ACC112 (cell line): Measurements from ENCODE around the gene DHX15.
"Not testable (repeated sequence)": the region's sequence is repeated elsewhere in the genome, so short reads cannot be mapped to it uniquely, and the experiment has no call there.

Source experiments
- H2AFZ ChIP-seq: fragments of 200-600 bp; sonication (generic); one replicate; pipeline ENCODE4 v1.6.0; 2017; ENCODE audit warnings: antibody characterized with exemption, low read length; ENCODE audit not compliant: unreplicated experiment
- H3K27ac ChIP-seq: fragments of 200-600 bp; sonication (generic); 2 replicates; pipeline ENCODE4 v1.5.1; 2014; ENCODE audit warnings: low read depth, mild to moderate bottlenecking, antibody characterized with exemption, low read length, moderate library complexity
- H3K27me3 ChIP-seq: fragments of 200-600 bp; sonication (generic); 2 replicates; pipeline ENCODE4 v1.6.1; 2014; ENCODE audit warnings: mild to moderate bottlenecking, antibody characterized with exemption, low read length, moderate library complexity, mixed read lengths; ENCODE audit not compliant: insufficient read depth
- H3K36me3 ChIP-seq: fragments of 200-600 bp; sonication (generic); 2 replicates; pipeline ENCODE4 v1.6.1; 2016; ENCODE audit warnings: mild to moderate bottlenecking, antibody characterized with exemption, low read length, moderate library complexity, mixed read lengths; ENCODE audit not compliant: insufficient read depth
- H3K4me1 ChIP-seq: fragments of 200-600 bp; sonication (generic); one replicate; pipeline ENCODE4 v1.6.1; 2016; ENCODE audit warnings: low read length, mixed read lengths; ENCODE audit not compliant: insufficient read depth, unreplicated experiment, control insufficient read depth
- H3K4me3 ChIP-seq: fragments of 200-600 bp; sonication (generic); 2 replicates; pipeline ENCODE4 v1.5.1; 2014; ENCODE audit warnings: mild to moderate bottlenecking, low read depth, low read length
- H3K79me2 ChIP-seq: fragments of 200-600 bp; sonication (generic); one replicate; pipeline ENCODE4 v1.6.0; 2016; ENCODE audit warnings: low read length; ENCODE audit not compliant: control insufficient read depth, unreplicated experiment, insufficient read depth

The DHX15 gene

DNA sequence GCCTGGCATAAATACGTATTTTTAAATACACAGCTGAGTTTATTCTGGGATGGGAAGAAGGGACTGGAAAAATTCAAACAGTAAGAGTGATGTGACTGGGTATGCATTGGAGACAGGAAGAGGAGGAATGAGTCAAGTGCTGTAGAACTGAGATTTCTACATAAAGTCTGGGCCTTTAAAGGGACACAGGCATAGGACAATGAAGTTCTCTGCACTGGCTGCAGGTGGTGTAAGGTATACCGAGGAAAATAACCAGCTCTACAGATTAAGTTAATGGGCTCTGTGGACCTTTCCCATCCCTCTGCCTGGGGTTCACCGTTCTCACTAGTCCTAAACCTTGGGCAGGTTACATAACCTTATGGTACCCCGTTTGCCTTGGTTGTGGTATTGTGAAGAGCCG lies 68.7 kb downstream of the DHX15 start:
- no peak overlapping the region for H3K4me3 ChIP-seq
- no peak overlapping the region for H2AFZ ChIP-seq
- no peaks in the 10 kb centered on the region for H3K79me2 ChIP-seq
- no peak overlapping the region for H3K27ac ChIP-seq
- no peaks in the 10 kb centered on the region for H3K27me3 ChIP-seq
- peaks cover 11% of the 10 kb centered on the region for H3K4me1 ChIP-seq
- H3K36me3 ChIP-seq = peaks cover 16% of the 10 kb centered on the region; the same call in 1 of the 2 replicates

DNA sequence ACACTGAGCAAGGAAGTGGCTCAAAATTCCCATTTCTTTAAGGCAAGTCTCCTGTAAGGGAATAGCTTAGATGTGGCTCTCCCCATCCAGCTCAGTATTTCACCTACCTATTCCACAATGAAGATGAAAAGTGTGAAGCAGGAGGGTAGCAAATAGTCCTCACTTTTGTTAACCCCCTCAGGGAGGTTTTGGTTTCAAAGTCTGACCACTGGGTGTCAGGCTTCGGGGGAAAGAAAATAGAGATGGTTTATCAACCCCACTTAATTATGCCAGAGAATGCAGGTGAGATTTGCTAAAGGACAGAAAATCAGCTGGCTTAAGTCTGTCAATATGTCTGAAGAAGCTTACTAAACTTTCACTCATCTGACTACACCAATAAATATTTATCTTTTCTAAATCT lies 69.5 kb downstream of the DHX15 start:
- Histone ChIP-seq H2AFZ (no peak overlapping the region), H3K4me3 (no peak overlapping the region), H3K4me1 (peaks cover 7% of the 10 kb centered on the region), H3K27me3 (no peaks in the 10 kb centered on the region), H3K27ac (no peak overlapping the region), H3K36me3 (peaks cover 16% of the 10 kb centered on the region; the same call in 1 of the 2 replicates), H3K79me2 (no peaks in the 10 kb centered on the region)

DNA sequence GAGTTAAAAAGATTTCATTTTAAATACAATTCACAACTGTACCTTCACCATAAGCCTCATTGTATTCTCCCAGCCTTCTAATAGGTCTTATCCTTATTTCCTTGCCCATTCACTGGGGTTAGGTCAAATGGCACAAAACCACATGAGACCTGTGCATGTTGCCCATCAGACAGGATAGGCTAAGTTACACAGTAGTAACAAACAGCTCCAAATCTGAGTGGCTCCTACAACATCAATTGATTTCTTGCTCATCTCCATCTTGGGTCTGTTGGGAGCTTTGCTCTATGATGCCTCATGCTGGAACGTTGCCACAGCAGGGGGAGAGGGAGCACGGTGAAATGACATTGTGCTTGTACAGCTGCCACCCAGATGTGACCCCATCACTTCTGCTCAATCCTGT lies 70.6 kb downstream of the DHX15 start:
- H3K27ac ChIP-seq = no peak overlapping the region
- H3K4me1 ChIP-seq = no peaks in the 10 kb centered on the region
- H3K27me3 ChIP-seq = no peaks in the 10 kb centered on the region
- no peak overlapping the region for H2AFZ ChIP-seq
- 0 out of 2 replicates have a peak, but pooled peaks cover 10% of the 10 kb centered on the region for H3K36me3 ChIP-seq
- H3K79me2 ChIP-seq = no peaks in the 10 kb centered on the region
- no peak overlapping the region for H3K4me3 ChIP-seq

DNA sequence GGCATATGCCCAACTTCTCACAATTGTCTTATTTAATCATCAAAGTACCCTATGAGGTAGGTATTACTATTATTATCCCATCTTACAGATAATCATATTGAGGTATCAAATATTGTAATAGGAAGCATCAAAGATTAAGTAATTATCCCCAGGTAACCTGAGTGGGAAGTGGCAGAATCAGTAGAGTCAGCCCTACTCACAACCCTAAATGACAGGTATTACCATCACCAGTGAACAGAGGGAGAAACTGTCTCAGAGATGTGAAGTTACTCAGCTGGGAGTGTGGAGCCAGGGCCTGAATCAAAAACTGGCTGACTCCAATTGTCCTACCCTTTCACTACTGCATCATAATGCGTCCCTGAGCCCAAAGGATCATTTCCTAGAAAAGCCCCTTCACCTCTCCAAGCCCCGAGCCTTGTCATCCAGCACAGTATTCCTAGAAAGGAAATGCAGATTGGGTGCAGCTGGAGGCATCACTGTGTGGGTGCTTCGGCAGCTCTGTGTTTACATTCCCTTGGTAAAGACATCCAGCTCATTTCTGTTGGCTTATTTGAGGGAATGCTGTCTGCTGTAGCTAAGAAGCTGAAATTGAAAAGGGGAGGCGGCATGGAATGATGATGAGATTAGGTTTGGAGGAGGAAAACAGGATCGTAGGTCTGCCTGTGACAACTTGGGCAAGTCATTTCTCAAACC lies 72.8 kb downstream of the DHX15 start:
- H3K27ac ChIP-seq = no peak overlapping the region
- no peaks in the 10 kb centered on the region for H3K79me2 ChIP-seq
- no peaks in the 10 kb centered on the region for H3K4me1 ChIP-seq
- H3K4me3 ChIP-seq = no peak overlapping the region
- 0 out of 2 replicates have a peak, but pooled peaks cover 8% of the 10 kb centered on the region for H3K36me3 ChIP-seq
- H3K27me3 ChIP-seq = no peaks in the 10 kb centered on the region
- no peak overlapping the region for H2AFZ ChIP-seq

DNA sequence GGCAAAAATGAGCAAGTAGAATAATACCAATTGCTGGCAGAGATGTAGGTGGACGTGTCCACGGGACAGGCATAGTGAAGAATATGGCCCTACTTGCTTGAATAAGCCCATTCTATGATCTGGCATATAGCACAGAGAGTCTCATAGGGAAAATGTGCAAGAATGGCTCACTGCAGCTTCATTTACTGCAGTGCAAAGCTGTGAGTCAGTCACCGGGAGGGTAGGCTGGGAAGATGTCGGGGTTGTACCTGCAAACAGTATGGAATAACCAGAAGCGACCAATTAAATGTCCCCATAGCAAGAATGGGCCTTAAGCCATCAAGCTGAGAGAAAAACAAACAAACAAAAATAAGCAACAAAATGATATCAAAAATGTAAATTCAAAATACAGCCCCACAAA lies 74.3 kb downstream of the DHX15 start:
- no peaks in the 10 kb centered on the region for H3K4me1 ChIP-seq
- no peaks in the 10 kb centered on the region for H3K79me2 ChIP-seq
- no peaks in the 10 kb centered on the region for H3K27me3 ChIP-seq
- H3K36me3 ChIP-seq = 0 out of 2 replicates have a peak, but pooled peaks cover 8% of the 10 kb centered on the region
- H3K4me3 ChIP-seq = no peak overlapping the region
- no peak overlapping the region for H2AFZ ChIP-seq
- H3K27ac ChIP-seq = no peak overlapping the region

DNA sequence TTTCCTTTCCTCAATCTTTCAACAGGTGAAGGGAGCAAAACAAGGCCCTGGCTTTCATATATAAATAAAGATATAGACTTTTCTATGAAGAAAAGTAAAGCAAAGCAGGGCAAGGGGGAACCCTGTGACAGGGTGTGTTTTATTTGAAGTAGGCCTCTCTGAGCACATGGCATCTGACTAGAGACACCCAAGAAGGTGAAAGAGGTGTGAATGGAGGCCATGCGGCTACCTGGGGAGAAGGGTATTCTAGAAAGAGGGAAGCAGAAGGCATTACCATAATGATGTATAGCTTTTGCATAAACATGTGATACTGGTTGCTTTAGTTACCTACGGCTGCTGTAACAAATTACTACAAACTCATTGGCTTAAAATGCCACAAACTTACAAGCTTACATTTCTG lies 75.8 kb downstream of the DHX15 start:
- Histone ChIP-seq H3K4me3 (no peak overlapping the region), H3K4me1 (no peaks in the 10 kb centered on the region), H2AFZ (no peak overlapping the region), H3K27ac (no peak overlapping the region), H3K27me3 (no peaks in the 10 kb centered on the region), H3K79me2 (no peaks in the 10 kb centered on the region), H3K36me3 (no peaks in the 10 kb centered on the region)

DNA sequence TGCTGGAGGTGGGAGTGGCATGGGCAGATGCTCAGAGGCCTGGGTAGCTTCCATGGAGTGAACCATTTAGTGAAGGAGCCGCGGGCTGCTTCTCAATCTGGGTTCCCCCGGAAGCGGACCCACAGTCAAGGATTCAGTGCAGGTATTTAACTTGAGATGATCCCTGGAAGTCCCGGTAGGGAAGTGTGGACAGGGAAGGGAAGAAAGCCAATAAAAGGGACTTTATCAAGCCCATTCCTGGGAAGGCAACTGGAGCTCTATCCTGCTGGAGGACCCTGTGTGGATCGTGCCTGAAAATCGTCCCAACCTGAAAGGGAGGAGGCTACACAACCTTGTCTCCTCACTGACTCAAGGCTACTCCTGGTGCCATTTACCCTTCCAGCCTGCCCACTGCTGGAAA lies 76.9 kb downstream of the DHX15 start:
- H3K4me1 ChIP-seq = no peaks in the 10 kb centered on the region
- no peak overlapping the region for H2AFZ ChIP-seq
- no peaks in the 10 kb centered on the region for H3K36me3 ChIP-seq
- H3K4me3 ChIP-seq = no peak overlapping the region
- H3K27me3 ChIP-seq = no peaks in the 10 kb centered on the region
- no peaks in the 10 kb centered on the region for H3K79me2 ChIP-seq
- no peak overlapping the region for H3K27ac ChIP-seq

DNA sequence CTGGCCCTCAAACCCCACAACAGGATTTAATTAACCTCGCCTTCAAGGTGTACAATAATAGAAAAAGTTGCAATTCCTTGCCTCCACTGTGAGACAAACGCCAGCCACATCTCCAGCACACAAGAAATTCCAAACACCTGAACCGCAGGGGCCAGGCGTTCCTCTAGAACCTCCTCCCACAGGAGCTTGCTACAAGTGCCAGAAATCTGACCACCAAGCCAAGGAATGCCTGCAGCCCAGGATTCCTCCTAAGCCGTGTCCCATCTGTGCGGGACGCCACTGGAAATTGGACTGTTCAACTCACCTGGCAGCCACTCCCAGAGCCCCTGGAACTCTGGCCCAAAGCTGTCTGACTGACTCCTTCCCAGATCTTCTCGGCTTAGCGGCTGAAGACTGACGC lies 81.3 kb downstream of the DHX15 start:
- H3K27ac ChIP-seq, H3K79me2 ChIP-seq, H3K4me1 ChIP-seq, H3K4me3 ChIP-seq, H3K27me3 ChIP-seq, H3K36me3 ChIP-seq, H2AFZ ChIP-seq: not testable (repeated sequence)

DNA sequence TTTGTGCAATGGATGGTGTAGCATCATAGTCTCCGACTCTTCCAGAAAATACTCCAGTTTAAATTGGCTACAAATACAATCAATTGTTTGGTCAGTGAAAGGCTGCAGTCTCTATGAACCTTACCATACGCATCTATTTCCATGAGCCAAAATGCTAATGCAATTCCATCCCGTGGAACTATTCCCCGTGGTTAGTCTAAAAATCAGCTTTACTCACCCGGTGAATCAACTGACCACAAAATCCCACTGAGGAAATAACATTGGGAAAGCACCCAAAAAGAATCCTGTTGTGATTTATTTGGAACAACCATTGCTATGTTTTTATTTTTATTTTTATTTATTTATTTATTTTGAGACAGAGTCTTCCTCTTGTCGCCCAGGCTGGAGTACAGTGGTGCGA lies 87.1 kb downstream of the DHX15 start:
- no peak overlapping the region for H3K4me3 ChIP-seq
- H3K27me3 ChIP-seq = peaks cover 17% of the 10 kb centered on the region; the same call in 1 of the 2 replicates
- H3K36me3 ChIP-seq = no peaks in the 10 kb centered on the region
- no peaks in the 10 kb centered on the region for H3K4me1 ChIP-seq
- no peak overlapping the region for H2AFZ ChIP-seq
- H3K79me2 ChIP-seq = no peaks in the 10 kb centered on the region
- no peak overlapping the region for H3K27ac ChIP-seq

DNA sequence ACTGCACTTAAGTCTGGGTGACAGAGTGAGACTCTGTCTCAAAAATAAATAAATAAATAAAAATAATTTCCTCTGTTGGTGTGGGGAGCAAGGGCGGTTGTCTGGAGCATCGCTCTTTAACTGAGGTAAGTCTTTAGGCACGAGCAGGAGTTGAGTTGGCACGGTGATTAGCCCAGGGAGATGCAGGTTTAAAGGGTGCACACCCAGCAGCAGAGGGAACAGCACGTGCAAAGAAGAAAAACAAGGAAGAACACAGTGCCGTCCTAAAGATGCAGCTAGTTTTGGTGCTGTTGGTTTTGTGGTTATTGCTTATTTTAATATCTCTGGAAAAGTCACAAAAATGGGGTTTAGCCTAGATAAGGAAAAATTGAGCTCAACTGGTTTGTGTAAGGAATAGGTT lies 87.8 kb downstream of the DHX15 start:
- H2AFZ ChIP-seq = no peak overlapping the region
- H3K36me3 ChIP-seq = no peaks in the 10 kb centered on the region
- no peaks in the 10 kb centered on the region for H3K79me2 ChIP-seq
- no peak overlapping the region for H3K4me3 ChIP-seq
- H3K27ac ChIP-seq = no peak overlapping the region
- peaks cover 20% of the 10 kb centered on the region; the same call in 1 of the 2 replicates for H3K27me3 ChIP-seq
- no peaks in the 10 kb centered on the region for H3K4me1 ChIP-seq

DNA sequence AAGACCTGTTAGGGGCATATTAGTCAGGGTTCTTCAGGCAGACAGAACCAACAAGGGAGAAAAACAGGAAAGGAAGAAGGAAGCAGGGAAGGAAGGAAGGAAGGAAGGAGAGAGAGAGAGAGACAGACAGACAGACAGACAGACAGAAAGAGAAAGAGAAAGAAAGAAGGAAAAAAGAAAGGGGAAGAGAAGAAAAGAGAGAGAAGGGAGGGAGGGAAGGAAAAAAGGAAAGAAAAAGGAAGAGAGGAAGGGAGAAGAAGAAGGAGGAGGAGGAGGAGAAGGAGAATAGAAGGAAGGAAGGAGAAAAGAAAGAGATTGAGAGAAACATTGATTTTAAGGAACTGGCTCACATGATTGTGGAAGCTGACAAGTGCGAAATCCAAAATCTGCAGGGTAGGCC lies 89.0 kb downstream of the DHX15 start:
- Histone ChIP-seq H3K27ac (no peak overlapping the region), H2AFZ (no peak overlapping the region), H3K4me3 (no peak overlapping the region), H3K27me3 (peaks cover 23% of the 10 kb centered on the region), H3K79me2 (no peaks in the 10 kb centered on the region), H3K36me3 (no peaks in the 10 kb centered on the region), H3K4me1 (no peaks in the 10 kb centered on the region)
